Right lung (tissue), 5 donors: ENCODE data around the gene RFX4. TPM values are rescaled to one million over a fixed set of nuclear protein-coding genes. Genes with fewer than 3 reads are reported as not detected.
"Not testable (repeated sequence)": the region's sequence is repeated elsewhere in the genome, so short reads cannot be mapped to it uniquely, and the experiment has no call there.

ENCODE experiments used
- DNase-seq, 2 donors: peaks; one replicate each; pipeline ENCODE4 v3.0.0-alpha.2; 2013
- polyA plus RNA-seq, 5 donors: library from polyadenylated mRNA; unstranded; fragments of 120-200 nt; gene quantifications; one replicate each; pipeline versions ENCODE4 v1.2.1 to v1.2.3, GENCODE V29; 2013; ENCODE audit warnings: inconsistent platforms in 1 of 5, low replicate concordance in 1 of 5; ENCODE audit not compliant: insufficient read length in 5 of 5, insufficient read depth in 1 of 5

Gene RFX4
- polyA plus RNA-seq, 5 donors = not detected

- DNase-seq = no peak
Measured at GRCh38 chr12:106690569-106691305, 107.9 kb downstream of the RFX4 start.

GRCh38 chr12:106692033-106692432, 109.2 kb downstream of the RFX4 start:
- not testable (repeated sequence) for DNase-seq

DNA sequence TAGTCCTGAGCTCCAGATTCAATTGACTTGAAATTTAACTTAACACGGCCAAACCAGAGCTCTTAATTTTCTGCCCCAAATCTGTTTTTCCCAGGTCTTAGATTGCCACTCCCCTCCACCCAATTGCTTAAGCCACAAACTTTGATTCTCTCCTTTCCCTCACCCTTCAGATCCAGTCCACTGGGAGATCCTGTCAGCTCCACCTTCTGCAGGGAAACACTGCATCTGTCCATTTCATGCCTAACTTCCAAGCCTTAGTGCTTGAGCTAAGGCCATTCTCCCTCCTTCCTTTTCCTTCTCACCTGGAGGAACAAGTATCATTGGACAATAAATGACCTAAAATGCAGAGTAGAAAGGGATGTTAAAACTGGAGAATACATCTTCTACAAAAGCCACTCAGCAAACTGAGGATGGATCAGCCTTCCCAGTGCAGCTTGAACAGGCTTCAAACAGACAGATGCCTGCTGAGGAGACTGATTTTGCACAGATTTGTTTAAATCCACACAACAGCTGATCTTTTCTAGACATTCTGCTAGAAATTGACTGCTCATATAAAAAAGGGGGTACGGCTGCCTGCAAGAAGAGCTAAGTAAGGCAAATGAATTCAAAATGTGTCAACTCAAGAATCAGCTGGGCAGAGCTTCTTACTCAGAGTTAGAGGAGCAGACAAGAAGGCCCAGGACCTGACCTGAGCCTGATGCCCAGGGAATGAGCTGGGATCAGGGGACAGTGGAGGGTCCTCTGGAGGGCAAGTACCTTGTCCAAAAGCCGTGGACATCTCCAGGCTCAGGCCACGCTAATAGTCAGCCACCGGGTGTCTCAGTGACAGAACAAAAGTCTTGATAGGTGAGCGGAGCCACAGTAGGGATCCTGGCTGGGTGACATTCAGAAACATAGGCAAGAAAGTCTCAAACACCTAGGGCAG, 110.4 kb downstream of the RFX4 start:
- no peak for DNase-seq

DNA sequence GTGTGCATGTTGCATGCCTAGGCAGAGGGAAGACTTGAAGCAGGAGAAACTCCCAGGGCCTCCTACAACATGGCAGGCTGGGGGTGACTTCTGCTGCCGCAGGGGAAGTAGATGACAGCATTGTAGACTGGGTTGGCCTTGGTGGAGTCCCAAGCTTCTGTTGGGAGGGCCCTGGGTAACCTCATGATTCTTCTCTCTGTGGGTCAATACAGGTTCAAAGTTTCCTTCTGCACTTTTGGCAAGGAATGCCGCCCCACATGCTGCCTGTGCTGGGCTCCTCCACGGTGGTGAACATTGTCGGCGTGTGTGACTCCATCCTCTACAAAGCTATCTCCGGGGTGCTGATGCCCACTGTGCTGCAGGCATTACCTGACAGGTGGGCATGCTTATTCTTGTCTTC, 113.3 kb downstream of the RFX4 start:
- DNase-seq = no peak

GRCh38 chr12:106696681-106697417, 114.0 kb downstream of the RFX4 start:
- no peak for DNase-seq

GRCh38 chr12:106704081-106704480, 121.3 kb downstream of the RFX4 start:
- DNase-seq = no peak

GRCh38 chr12:106705971-106706370, 123.2 kb downstream of the RFX4 start:
- no peak for DNase-seq

DNA sequence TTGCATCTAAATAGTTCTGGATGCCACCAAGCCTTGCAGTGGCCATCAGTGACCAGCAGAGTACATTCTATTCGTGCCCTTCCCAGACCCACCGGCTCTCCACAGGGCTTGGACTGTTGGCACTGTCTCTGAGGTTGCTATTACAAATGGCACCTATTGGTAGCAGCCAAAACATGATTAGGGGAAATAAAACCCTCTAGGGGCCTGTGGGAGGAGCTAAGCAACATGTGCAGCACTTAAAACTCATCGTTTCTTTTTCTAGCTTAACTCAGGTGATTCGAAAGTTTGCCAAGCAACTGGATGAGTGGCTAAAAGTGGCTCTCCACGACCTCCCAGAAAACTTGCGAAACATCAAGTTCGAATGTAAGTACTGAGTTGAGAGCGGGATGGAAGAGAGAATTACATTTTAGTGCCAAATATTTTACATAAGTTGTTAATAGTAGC, 126.3 kb downstream of the RFX4 start:
- peak; percentile 54 to 56 for DNase-seq

GRCh38 chr12:106710143-106710893, 127.5 kb downstream of the RFX4 start:
- DNase-seq = no peak

DNA sequence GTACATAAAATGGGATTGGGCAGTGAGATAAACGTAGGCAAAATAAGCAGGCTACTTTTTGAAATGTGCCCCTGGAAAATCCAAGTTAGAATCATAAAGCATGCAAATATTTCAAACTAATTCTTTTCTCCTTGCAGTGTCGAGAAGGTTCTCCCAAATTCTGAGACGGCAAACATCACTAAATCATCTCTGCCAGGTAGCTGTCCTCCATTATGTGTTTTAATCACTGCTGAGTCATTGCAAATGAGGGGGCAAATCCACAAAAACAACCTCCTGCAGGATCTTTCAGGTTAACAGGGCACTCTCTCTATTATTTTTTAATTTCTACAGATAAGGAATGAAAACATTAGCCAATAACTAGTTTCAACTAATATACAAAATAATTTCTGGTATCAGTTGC, 128.5 kb downstream of the RFX4 start:
- no peak for DNase-seq

GRCh38 chr12:106712768-106713167, 130.0 kb downstream of the RFX4 start:
- no peak for DNase-seq

- no peak for DNase-seq
Measured at GRCh38 chr12:106714926-106715325, 132.1 kb downstream of the RFX4 start.

- no peak for DNase-seq
Measured at GRCh38 chr12:106715582-106715981, 132.8 kb downstream of the RFX4 start.

DNA sequence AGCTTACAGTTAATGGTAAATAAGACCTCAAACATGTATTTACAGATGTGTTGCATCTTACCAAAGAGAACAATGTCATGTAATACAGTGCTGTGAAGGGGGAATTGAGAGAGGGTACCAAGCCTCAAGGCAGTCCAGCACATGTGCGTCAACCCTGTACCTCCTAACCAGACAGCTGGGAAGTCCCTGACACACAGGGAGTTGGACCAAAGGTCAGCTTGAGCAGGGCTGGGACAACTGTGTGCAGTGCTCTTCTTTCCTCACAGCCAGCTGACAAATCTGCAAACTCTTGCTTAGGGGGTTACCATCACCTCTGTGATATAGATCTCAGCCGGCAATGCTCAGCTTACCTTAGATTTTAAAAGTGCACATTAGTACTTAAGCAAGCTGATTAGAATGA, 134.9 kb downstream of the RFX4 start:
- DNase-seq = no peak

GRCh38 chr12:106719879-106720278, 137.1 kb downstream of the RFX4 start:
- no peak for DNase-seq

GRCh38 chr12:106720696-106721095, 137.9 kb downstream of the RFX4 start:
- DNase-seq = no peak

DNA sequence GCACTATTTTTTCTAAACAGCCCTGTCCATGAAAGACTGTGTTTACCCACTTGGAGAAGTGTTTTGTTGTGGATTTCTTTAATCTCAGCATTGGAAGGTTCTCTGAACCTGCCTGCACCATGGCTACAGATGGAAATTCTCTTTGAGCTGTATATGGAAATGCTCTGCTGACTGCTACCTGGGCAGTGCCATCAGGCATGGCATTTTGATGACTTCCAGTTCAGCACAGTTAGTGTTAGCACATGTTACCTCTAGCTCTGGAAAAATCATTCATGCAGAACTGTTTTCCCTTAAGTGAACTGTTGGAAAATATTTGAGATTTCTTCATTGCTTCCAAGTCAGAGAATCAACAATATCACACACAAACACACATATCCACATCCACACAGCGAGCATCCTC, 139.1 kb downstream of the RFX4 start:
- DNase-seq = no peak

DNA sequence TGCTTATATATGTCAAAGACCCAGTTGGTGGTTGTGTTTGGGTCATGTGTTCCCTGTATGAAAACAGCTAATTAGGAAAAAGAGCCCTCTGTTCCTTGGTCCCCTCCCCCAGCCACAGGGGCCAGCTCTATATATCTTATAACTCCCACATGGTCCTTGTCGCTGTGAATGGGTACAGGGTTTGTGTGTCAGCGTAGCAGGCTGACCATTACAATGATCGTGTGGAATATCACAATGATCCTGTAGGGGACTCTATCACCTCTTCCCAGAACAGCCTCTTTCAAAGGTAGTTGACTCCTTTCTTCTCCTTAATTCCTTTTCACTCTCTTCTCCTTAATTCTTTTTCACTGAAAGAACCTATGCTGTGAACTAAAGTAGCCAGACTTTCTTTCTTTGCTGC, 140.0 kb downstream of the RFX4 start:
- DNase-seq = no peak

GRCh38 chr12:106723416-106723815, 140.6 kb downstream of the RFX4 start:
- DNase-seq = no peak

- DNase-seq = no peak
Measured at GRCh38 chr12:106724116-106724515, 141.3 kb downstream of the RFX4 start.

DNA sequence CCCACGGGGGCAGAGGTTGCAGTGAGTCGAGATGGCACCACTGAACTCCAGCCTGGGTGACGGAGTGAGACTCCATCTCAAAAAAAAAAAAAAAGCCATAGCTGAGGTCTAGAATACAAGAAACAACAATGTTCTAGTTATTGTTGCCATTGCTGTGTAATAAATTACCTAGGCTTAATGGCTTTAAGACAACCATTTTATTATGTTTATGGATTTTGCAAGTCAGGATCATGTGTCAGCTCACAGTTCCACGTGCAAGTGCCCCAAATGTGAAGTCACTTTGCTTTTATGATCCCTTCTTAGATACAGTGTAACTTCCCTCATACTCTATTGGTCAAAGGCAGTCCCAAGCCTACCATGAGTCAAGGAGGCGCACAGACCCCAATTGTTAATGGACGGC, 142.1 kb downstream of the RFX4 start:
- DNase-seq = no peak
